DMS53 treated with DMSO at 0.1 percent for 48 hours (cell line): ENCODE measurements around the gene DDAH1.

ENCODE experiments used
- DNase-seq: peaks from one replicate; lab custom pipeline; 2025; ENCODE audit not compliant: unreplicated experiment; lab: John Stamatoyannopoulos, UW

DDAH1 gene

DNA sequence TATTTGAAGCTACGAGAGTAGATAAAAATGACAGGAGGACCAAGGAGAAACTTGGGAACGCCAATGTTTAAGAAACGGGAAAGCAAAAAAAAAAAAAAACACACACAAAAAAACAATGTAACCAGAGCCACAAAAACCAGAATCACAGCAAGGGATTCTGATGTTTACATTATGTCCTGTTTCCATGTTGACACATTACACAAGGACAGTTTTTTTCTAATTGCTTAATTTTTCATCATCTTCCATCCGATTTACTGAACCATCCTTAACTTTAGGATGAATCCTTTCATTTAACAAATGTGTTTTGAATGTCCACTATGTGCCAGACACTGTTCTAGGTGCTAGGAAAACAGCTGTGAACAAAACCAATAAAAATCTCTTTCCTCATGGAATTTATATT, 187.2 kb downstream of the DDAH1 start:
- DNase-seq, result no peak

- peak; percentile 31 for DNase-seq
These were observed 187.8 kb downstream of the DDAH1 start for GRCh38 chr1:85276978-85277639.

GRCh38 chr1:85276215-85276977, 188.6 kb downstream of the DDAH1 start, which contains the start of gene BCL10:
Gene BCL10, minus strand, starts transcription at chr1:85276632. Its CDS starts 280 bp downstream, at chr1:85276352.
- DNase-seq, result peak; percentile 99

DNA sequence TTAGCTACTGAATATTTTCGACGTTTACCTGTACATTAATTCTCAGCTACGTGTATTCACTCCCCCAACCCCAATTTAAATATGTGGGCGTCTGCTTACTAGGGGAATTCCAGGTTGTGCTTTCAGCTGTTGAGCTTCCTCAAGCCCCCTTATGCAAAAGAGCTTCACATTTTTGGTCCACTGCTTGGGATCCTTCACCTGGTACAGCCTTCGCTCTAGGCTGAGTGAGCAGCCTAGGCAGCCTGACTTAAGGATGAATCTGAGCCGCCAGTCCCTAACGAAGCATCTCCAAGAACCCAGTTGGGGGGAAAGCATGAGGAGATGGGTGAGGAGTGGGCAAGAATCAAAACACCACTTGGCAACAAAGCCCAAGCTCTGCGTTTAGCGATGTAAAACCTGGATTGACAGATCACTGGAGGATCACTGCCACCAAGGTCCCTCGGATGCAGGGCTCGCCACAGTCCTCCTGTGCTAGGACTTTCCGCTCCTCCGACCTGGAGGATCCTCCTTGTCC, 189.2 kb downstream of the DDAH1 start:
- no peak for DNase-seq

- peak; percentile 88 for DNase-seq
These were observed 189.9 kb downstream of the DDAH1 start for GRCh38 chr1:85274969-85275453.

DNA sequence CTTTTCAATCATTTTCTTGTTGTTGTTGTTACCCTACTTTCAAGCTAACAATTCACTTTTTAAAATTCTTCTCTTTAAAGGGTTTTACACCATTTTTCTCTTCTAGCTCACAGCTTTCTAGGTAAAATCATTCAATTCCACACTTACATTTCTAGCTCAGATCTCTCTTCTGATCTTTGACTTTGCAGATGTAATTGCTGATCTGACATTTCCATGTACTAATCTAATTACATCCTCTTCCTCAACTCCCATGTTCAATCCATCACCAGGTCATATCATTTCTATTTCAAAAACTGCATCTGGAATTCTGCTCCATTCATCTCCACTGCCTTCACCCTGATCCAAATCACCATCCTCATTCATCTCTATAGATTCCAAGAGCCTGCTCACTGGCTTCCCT, 191.6 kb downstream of the DDAH1 start:
- no peak for DNase-seq

DNA sequence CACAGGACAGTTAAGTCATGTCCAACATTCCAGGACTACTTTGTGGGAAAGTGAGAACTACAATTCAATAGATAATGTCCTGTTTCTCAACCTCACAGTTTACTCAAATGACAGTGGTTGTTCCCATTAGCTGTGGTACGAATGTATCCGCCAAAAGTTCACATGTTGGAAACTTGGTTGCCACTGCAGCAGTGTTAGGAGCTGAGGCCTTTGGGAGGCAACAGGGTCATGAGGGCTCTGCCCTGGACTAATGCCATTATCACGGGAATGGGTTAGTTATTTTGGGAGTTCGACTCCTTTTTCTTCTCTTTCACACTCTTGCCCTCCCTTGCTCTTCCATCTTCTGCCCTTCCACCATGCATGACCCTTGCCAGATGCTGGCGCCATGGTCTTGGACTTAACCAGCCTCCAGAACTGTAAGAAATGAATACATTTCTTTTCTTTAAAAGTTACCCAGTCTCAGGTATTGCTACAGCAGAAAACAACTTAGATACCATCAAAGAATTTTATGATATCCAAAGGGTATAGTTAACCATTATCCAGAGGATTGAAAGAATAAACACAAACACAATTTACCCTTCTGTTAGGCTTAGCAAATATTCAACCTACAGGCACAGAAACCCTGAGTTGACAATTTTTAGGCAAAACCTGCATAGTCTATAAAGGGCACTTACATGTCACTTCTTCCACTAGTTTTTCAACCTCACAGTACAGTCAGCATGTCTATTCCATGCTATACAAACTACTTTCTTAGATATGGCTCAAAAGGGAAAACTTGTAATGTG, 196.0 kb downstream of the DDAH1 start:
- DNase-seq, result no peak
